Embryonic facial prominence (tissue), 1 donor: ENCODE measurements around the gene LRRC8C.

Source experiments
- DNase-seq: peaks from one replicate; pipeline ENCODE4 v3.0.0-alpha.2; 2016; ENCODE audit errors: extremely low spot score

Gene LRRC8C

GRCh38 chr1:89763649-89763986 lies 130.7 kb downstream of the LRRC8C start:
- no peak for DNase-seq

- no peak for DNase-seq
Measured at GRCh38 chr1:89765774-89766173, 132.9 kb downstream of the LRRC8C start.

DNA sequence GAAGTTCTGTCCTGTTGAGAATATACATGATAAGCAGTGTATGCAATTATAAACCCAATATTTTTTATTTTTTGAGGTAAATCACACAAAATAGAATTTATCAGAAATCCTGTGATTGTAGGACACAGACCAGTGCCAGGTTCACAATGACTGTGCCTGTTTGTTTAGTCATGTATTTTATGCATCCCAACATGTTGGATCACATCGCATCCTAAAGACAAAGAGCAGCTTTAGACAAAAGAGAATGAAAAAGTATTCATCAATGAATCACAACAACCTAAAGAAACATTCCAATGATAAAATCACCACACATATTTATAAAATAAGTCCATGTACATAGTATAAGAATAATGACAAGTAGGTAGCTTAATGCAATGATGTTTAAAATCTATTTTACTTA lies 134.7 kb downstream of the LRRC8C start:
- DNase-seq = no peak
